ENCODE data around the gene DPP3.

DNA sequence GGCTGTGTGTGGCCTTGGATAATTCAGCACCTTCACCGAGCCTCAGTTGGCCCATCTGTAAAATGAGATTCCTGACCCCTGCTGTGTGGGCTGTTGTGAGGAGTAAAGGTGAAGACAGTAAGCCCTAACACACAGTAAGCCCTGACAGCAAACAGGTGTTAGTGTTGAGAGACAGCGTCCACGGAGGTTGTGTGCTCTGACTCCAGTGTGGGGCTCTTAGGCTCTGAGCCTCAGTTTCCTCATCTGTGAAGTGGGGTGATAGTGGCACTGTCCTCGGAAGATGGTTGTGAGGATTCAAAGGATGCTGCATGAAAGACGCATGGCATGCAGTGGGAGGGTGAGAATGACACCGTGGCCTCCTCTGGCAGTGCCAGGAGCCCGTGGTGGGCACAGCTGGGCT lies 14.2 kb downstream of the DPP3 start:
- TF ChIP-seq POLR2A (IDR thresholded peaks at IDR 0.05; ENCODE audit: low read depth, low read length), result no peak
- no peak for TF ChIP-seq POU2F2 (IDR thresholded peaks at IDR 0.05; ENCODE audit: low read depth, low read length)
- no peak for TF ChIP-seq TAF1 (IDR thresholded peaks at IDR 0.05; ENCODE audit: low read depth, low read length)
- no peak for TF ChIP-seq POLR2AphosphoS5 (IDR thresholded peaks at IDR 0.05; ENCODE audit: low read depth, low read length)

All from GM12891 (cell line).